ENCODE measurements around the gene CDK6.

DNA sequence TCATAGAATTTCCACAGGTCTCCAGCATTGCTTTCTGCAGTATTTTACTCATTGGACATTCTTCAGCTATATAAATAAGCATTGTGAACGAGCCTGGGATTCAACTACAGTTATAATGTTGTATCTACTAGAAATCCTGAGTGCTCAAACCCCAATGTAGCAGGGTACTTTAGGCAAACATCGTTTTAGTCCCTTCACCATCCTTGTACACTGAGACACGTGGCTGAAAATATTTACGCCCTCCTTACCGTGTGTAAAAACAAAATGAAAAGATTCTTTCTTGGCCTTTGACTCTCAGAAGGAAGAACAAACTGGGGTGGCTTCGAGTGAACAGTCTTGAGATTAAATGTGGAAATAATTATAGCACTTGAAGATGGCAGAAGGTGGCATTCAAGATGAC, 25.2 kb downstream of the CDK6 start:
- TF ChIP-seq CEBPB (IDR thresholded peaks at IDR 0.05) (no peak), CTCF (IDR thresholded peaks at IDR 0.05) (no peak), ZFP36 (IDR thresholded peaks at IDR 0.05; ENCODE audit: borderline replicate concordance, partially characterized antibody) (no peak)

Measured in A549 (cell line).